Transverse colon (tissue), 4 donors: Measurements from ENCODE around the gene NDUFV2. TPM values are rescaled to one million over a fixed set of nuclear protein-coding genes. Genes with fewer than 3 reads are reported as not detected.
"Not testable (repeated sequence)": the region's sequence is repeated elsewhere in the genome, so short reads cannot be mapped to it uniquely, and the experiment has no call there.

Experiments
- DNase-seq: peaks from one replicate; pipeline ENCODE4 v3.0.0-alpha.2; 2019
- H3K27ac ChIP-seq, 4 donors: fragments of 200-600 bp; sonication (generic); 2 replicates each; pipeline ENCODE4 v1.5.1; 2016 to 2018; ENCODE audit warnings: inconsistent platforms in 4 of 4
- H3K27me3 ChIP-seq: fragments of 200-600 bp; sonication (generic); 2 replicates; pipeline ENCODE4 v1.5.1; 2017; ENCODE audit warnings: inconsistent platforms
- H3K36me3 ChIP-seq, 4 donors: fragments of 200-600 bp; sonication (generic); 2 replicates each; pipeline ENCODE4 v1.5.1; 2017 to 2019; ENCODE audit warnings: inconsistent platforms in 4 of 4
- H3K4me1 ChIP-seq, 4 donors: fragments of 200-600 bp; sonication (generic); 2 replicates each; pipeline ENCODE4 v1.5.1; 2017 to 2020; ENCODE audit warnings: inconsistent platforms in 4 of 4
- H3K4me3 ChIP-seq, 4 donors: fragments of 200-600 bp; sonication (generic); 1 replicate in 1 of 4; 2 replicates in 3 of 4; pipeline versions ENCODE4 v1.5.1 to v1.6.1; 2017 to 2019; ENCODE audit warnings: inconsistent platforms in 4 of 4
- H3K9me3 ChIP-seq, 2 donors: fragments of 200-600 bp; sonication (generic); 2 replicates each; pipeline ENCODE4 v1.5.1; 2017 to 2019; ENCODE audit warnings: inconsistent platforms in 2 of 2
- CTCF ChIP-seq, 5 experiments: fragments of 200-600 bp in 3 of 5; fragments of 450-650 bp in 2 of 5; sonication (generic) in 3 of 5; IDR thresholded peaks; 1 replicate in 2 of 5; 2 replicates in 3 of 5; pipeline ENCODE4 v1.5.1; 2016 to 2017; ENCODE audit warnings: antibody characterized with exemption in 5 of 5, inconsistent platforms in 3 of 5, mild to moderate bottlenecking in 2 of 5, moderate library complexity in 1 of 5
- EP300 ChIP-seq: sonication (generic); formaldehyde crosslinking; IDR thresholded peaks from one replicate; pipeline ENCODE4 v1.6.1; 2017; ENCODE audit warnings: antibody characterized with exemption, low read depth
- POLR2A ChIP-seq: fragments of 450-650 bp; IDR thresholded peaks from one replicate; pipeline ENCODE4 v1.6.1; 2016; ENCODE audit warnings: antibody characterized with exemption, mild to moderate bottlenecking, moderate library complexity
- POLR2AphosphoS5 ChIP-seq, 3 donors: sonication (generic); formaldehyde crosslinking; IDR thresholded peaks; one replicate each; pipeline ENCODE4 v1.6.1; 2016; ENCODE audit warnings: antibody characterized with exemption in 3 of 3
- WGBS, 2 donors: methylation state at CpG; one replicate each; pipeline ENCODE4 v1.1.5; 2018; ENCODE audit warnings: low coverage in 1 of 2; 5-methylcytosine and 5-hydroxymethylcytosine counted together
- in situ Hi-C, 4 donors: fragments of 200-750 bp; cut with MboI; loops; one replicate each; pipeline versions ENCODE4 v1.15.0 to v1.15.1; 2017; ENCODE audit warnings: low sequenced_read_pairs in 3 of 4, low pct_ligation_motif_present in 1 of 4, low pct_unique_long_range_greater_than_20kb in 1 of 4
- intact Hi-C: fragments of 100-400 bp; cut with DNase I; formaldehyde crosslinking; loops from one replicate; pipeline ENCODE4 v1.15.1; 2023; ENCODE audit warnings: low total_unique reads
- total RNA-seq, 4 donors: library from RNA; depleted of rRNA; stranded (reverse); fragments of >200 nt; gene quantifications; one replicate each; pipeline ENCODE4 v1.1.0, GENCODE V29; 2016

Gene NDUFV2
- total RNA-seq, 4 donors from 2014 or later, result 24.7 to 140 (median 113) TPM

- in situ Hi-C loops (loop anchor here in 1 of 4 donors (10.0 kb wide), 1 partner anchor 72 kb away; no protein-coding TSS in a partner anchor), intact Hi-C loops (no loop called here)
- WGBS, 2 donors, result 89 to 96% methylated on average over 4 of the region's 4 CpGs
- Histone ChIP-seq H3K4me1 (peaks cover 0 to 48% (median 2%) of the 10 kb centered on the region in 4 donors), H3K27ac (no peak overlapping the region), H3K9me3 (no peaks in the 10 kb centered on the region), H3K4me3 (no peak overlapping the region), H3K27me3 (no peaks in the 10 kb centered on the region), H3K36me3 (no peaks in the 10 kb centered on the region)
- no peak for TF ChIP-seq EP300
- no peak for TF ChIP-seq POLR2AphosphoS5 (IDR thresholded peaks at IDR 0.05)
- no peak for TF ChIP-seq POLR2A
- no peak for TF ChIP-seq CTCF (IDR thresholded peaks at IDR 0.05)
- no peak for DNase-seq
Observed at GRCh38 chr18:9156604-9157249, 54.2 kb downstream of the NDUFV2 start.

- no peak for TF ChIP-seq EP300
- TF ChIP-seq POLR2AphosphoS5 (IDR thresholded peaks at IDR 0.05), result no peak
- Histone ChIP-seq H3K36me3 (no peaks in the 10 kb centered on the region), H3K27ac (no peak overlapping the region), H3K27me3 (no peaks in the 10 kb centered on the region), H3K9me3 (no peaks in the 10 kb centered on the region), H3K4me3 (no peak overlapping the region), H3K4me1 (peaks cover 0 to 39% (median 0%) of the 10 kb centered on the region in 4 donors)
- 24 to 69% methylated on average over 2 of the region's 2 CpGs for WGBS, 2 donors
- intact Hi-C loops (no loop called here), in situ Hi-C loops (loop anchor here in 1 of 4 donors (10.0 kb wide), 1 partner anchor 73 kb away; no protein-coding TSS in a partner anchor)
- no peak for DNase-seq
Observed at GRCh38 chr18:9157806-9158205, 55.3 kb downstream of the NDUFV2 start.

- H3K4me1 ChIP-seq, result peaks cover 0 to 19% (median 0%) of the 10 kb centered on the region in 4 donors
- H3K27me3 ChIP-seq, result no peaks in the 10 kb centered on the region
- no peak overlapping the region for H3K4me3 ChIP-seq
- H3K9me3 ChIP-seq, result peaks cover 7 to 15% of the 10 kb centered on the region in 2 donors
- in situ Hi-C loops, result no loop called here
- H3K36me3 ChIP-seq, result no peaks in the 10 kb centered on the region
- DNase-seq, result no peak
- TF ChIP-seq EP300 (no peak), CTCF (IDR thresholded peaks at IDR 0.05) (no peak), POLR2AphosphoS5 (IDR thresholded peaks at IDR 0.05) (no peak), POLR2A (no peak)
- WGBS, 2 donors, result 91 to 100% methylated on average over 2 to 4 of the region's 4 CpGs
- no peak overlapping the region for H3K27ac ChIP-seq
- intact Hi-C loops, result no loop called here
Observed at GRCh38 chr18:9160014-9160413, 57.5 kb downstream of the NDUFV2 start.

DNA sequence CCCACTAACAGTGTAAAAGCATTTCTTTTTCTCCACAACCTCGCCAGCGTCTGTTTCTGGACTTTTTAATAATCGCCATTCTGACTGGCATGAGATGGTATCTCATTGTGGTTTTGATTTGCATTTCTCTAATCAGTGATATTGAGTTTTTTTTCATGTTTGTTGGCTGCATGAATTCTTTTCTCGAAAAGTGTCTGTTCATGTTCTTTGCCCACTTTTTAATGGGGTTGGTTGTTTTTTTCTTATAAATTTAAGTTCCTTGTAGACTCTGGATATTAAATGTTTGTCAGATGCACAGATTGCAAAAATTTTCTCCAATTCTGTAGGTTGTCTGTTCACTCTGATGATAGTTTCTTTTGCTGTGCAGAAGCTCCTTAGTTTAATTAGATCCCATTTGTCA is 60.2 kb downstream of the NDUFV2 start:
- WGBS, 2 donors, result 95 to 96% methylated on average over 4 of the region's 4 CpGs
- in situ Hi-C loops, DNase-seq: not testable (repeated sequence)

DNA sequence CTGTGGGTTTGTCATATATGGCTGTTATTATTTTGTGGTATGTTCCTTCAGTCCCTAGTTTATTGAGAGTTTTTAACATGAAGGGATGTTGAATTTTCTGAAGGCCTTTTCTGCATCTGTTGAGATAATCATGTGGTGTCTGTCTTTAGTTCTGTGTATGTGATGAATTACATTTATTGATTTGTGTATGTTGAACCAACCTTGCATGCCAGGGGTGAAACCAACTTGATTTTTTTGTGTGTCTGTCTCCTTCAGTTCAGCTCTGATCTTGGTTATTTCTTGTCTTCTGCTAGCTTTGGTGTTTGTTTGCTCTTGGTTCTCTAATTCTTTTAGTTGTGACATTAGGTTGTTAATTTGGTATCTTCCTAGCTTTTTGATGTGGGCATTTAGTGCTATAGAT is 61.6 kb downstream of the NDUFV2 start:
- in situ Hi-C loops, H3K4me3 ChIP-seq, H3K27ac ChIP-seq, H3K27me3 ChIP-seq, intact Hi-C loops, DNase-seq, H3K36me3 ChIP-seq, H3K4me1 ChIP-seq: not testable (repeated sequence)
- peaks cover 7 to 15% of the 10 kb centered on the region in 2 donors for H3K9me3 ChIP-seq

More for the DNA sequence above, 60.2 kb downstream of the NDUFV2 start:
- Histone ChIP-seq H3K9me3 (peaks cover 7 to 15% of the 10 kb centered on the region in 2 donors), H3K4me1 (peaks cover 0 to 16% (median 0%) of the 10 kb centered on the region in 4 donors)
- H3K27me3 ChIP-seq, H3K27ac ChIP-seq, H3K36me3 ChIP-seq, H3K4me3 ChIP-seq, intact Hi-C loops: not testable (repeated sequence)

DNA sequence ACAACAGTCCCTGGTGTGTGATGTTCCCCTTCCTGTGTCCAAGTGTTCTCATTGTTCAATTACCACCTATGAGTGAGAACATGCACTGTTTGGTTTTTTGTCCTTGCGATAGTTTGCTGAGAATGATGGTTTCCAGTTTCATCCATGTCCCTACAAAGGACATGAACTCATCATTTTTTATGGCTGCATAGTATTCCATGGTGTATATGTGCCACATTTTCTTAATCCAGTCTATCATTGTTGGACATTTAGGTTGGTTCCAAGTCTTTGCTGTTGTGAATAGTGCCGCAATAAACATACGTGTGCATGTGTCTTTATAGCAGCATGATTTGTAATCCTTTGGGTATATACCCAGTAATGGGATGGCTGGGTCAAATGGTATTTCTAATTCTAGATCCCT is 63.4 kb downstream of the NDUFV2 start:
- in situ Hi-C loops, DNase-seq, H3K4me1 ChIP-seq, H3K27ac ChIP-seq, H3K4me3 ChIP-seq, H3K36me3 ChIP-seq, H3K27me3 ChIP-seq, intact Hi-C loops: not testable (repeated sequence)
- H3K9me3 ChIP-seq, result peaks cover 7 to 15% of the 10 kb centered on the region in 2 donors
- 100% methylated on average over 1 of the region's 3 CpGs; no CpG with 5 or more reads in 1 of the 2 donors for WGBS, 2 donors

DNA sequence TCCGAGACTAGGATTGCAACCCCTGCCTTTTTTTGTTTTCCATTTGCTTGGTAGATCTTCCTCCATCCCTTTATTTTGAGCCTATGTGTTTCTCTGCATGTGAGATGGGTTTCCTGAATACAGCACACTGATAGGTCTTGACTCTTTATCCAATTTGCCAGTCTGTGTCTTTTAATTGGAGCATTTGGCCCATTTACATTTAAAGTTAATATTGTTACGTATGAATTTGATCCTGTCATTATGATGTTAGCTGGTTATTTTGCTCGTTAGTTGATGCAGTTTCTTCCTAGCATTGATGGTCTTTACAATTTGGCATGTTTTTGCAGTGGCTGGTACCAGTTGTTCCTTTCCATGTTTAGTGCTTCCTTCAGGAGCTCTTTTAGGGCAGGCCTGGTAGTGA is 67.0 kb downstream of the NDUFV2 start:
- H3K4me3 ChIP-seq, DNase-seq, H3K9me3 ChIP-seq, H3K36me3 ChIP-seq, intact Hi-C loops, H3K27ac ChIP-seq, H3K27me3 ChIP-seq, in situ Hi-C loops: not testable (repeated sequence)
- H3K4me1 ChIP-seq, result peaks cover 4 to 29% (median 10%) of the 10 kb centered on the region in 4 donors
- WGBS, 2 donors, result 93% methylated on average over 3 of the region's 3 CpGs; no CpG with 5 or more reads in 1 of the 2 donors

DNA sequence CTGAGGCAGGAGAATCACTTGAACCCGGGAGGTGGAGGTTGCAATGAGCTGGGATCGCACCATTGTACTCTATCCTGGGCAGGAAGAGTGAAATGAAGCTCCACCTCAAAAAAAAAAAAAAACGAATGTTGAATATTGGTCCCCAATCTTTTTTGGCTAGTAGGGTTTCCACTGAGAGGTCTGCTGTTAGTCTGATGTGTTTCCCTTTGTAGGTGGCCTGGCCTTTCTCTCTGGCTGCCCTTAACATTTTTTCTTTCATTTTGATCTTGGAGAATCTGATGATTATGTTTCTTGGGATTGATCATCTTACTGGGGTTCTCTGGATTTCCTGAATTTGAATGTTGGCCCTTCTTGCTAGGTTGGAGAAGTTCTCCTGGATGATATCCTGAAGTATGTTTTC is 69.4 kb downstream of the NDUFV2 start:
- DNase-seq, H3K27ac ChIP-seq, H3K4me3 ChIP-seq, intact Hi-C loops, H3K36me3 ChIP-seq, H3K9me3 ChIP-seq, in situ Hi-C loops, H3K27me3 ChIP-seq: not testable (repeated sequence)
- 83% methylated on average over 3 of the region's 3 CpGs; no CpG with 5 or more reads in 1 of the 2 donors for WGBS, 2 donors
- peaks cover 4 to 37% (median 10%) of the 10 kb centered on the region in 4 donors for H3K4me1 ChIP-seq
